Lung (tissue), 12 donors: ENCODE measurements around the gene FBXO33. TPM values are rescaled to one million over a fixed set of nuclear protein-coding genes. Genes with fewer than 3 reads are reported as not detected.
A peak's percentile ranks its signal among the peaks of the same experiment; 100 is the strongest.

Experiments
- ATAC-seq: fragments of 200-7000 bp; cut with Tn5 transposase; one replicate; pipeline ENCODE4 v1.9.1; 2020; ENCODE audit warnings: moderate number of reproducible peaks; ENCODE audit not compliant: insufficient read depth, low FRiP score
- DNase-seq, 3 donors: peaks; one replicate each; pipeline ENCODE4 v3.0.0-alpha.2; 2013 to 2017
- H3K27ac ChIP-seq, 2 donors: one replicate each; pipeline ENCODE4 v1.5.1; 2013; ENCODE audit warnings: mild to moderate bottlenecking in 2 of 2, moderate library complexity in 2 of 2, control low read depth in 1 of 2, inconsistent platforms in 1 of 2, low read depth in 1 of 2, low read length in 1 of 2
- H3K27me3 ChIP-seq, 3 donors: one replicate each; pipeline ENCODE4 v1.5.1; 2013; ENCODE audit warnings: low read length in 2 of 3; ENCODE audit not compliant: control insufficient read depth in 3 of 3, insufficient read depth in 3 of 3
- H3K36me3 ChIP-seq, 4 donors: one replicate each; pipeline ENCODE4 v1.5.1; 2013; ENCODE audit warnings: low read length in 4 of 4, mild to moderate bottlenecking in 1 of 4, moderate library complexity in 1 of 4; ENCODE audit not compliant: control insufficient read depth in 4 of 4, insufficient read depth in 4 of 4
- H3K4me1 ChIP-seq, 5 donors: one replicate each; pipeline ENCODE4 v1.5.1; 2013; ENCODE audit warnings: low read length in 5 of 5, mild to moderate bottlenecking in 2 of 5, moderate library complexity in 1 of 5; ENCODE audit not compliant: control insufficient read depth in 5 of 5, insufficient read depth in 5 of 5
- H3K4me3 ChIP-seq: one replicate; pipeline ENCODE4 v1.5.1; 2013; ENCODE audit warnings: mild to moderate bottlenecking, control low read depth, moderate library complexity
- H3K9ac ChIP-seq, 2 donors: one replicate each; pipeline ENCODE4 v1.5.1; 2013; ENCODE audit warnings: low read length in 2 of 2, control low read depth in 1 of 2; ENCODE audit not compliant: insufficient read depth in 1 of 2
- H3K9me3 ChIP-seq, 4 donors: one replicate each; pipeline ENCODE4 v1.5.1; 2013; ENCODE audit warnings: low read length in 3 of 4, mild to moderate bottlenecking in 1 of 4, moderate library complexity in 1 of 4; ENCODE audit not compliant: control insufficient read depth in 4 of 4, insufficient read depth in 3 of 4
- CTCF ChIP-seq: IDR thresholded peaks from 2 replicates; pipeline ENCODE4 v1.5.1; 2012; ENCODE audit warnings: mild to moderate bottlenecking; ENCODE audit errors: control extremely low read depth, extremely low read depth
- WGBS, 2 donors: extraction: QIAGEN DNeasy Blood & Tissue Kit; methylation state at CpG; one replicate each; pipeline ENCODE4 v1.1.7; 2013; 5-methylcytosine and 5-hydroxymethylcytosine counted together
- polyA plus RNA-seq, 2 donors: library from polyadenylated mRNA; stranded (reverse); fragments of 200-250 nt; gene quantifications; one replicate each; pipeline ENCODE4 v1.2.1, GENCODE V29; 2013
- total RNA-seq, 2 donors: library from RNA; depleted of rRNA in 1 of 2; stranded (reverse); fragments of >200 nt in 1 of 2; gene quantifications; one replicate each; pipeline ENCODE4 v1.2.1, GENCODE V29; 2014 to 2021
- donor health status: control.
- donor health status: control.
- donor health status: Bipolar disorder and iron deficiency.
- donor health status: healthy.
- donor health status: DM: yes; HTN: yes; CAD: no.

Gene FBXO33
- total and polyA plus RNA-seq, 4 donors: 4.7 to 17.2 (median 9.5) TPM

- Histone ChIP-seq H3K36me3 (peaks cover 0 to 3% (median 0%) of the 10 kb centered on the region in 4 donors), H3K4me1 (peaks cover 4 to 18% (median 14%) of the 10 kb centered on the region in 5 donors), H3K9ac (peak overlapping the region; percentile 74 to 94), H3K27me3 (peaks cover 0 to 3% (median 3%) of the 10 kb centered on the region in 3 donors), H3K4me3 (peak overlapping the region; percentile 100), H3K9me3 (no peaks in the 10 kb centered on the region), H3K27ac (peak overlapping the region; percentile 88 to 100)
- TF ChIP-seq CTCF: no peak
- no peak for ATAC-seq
- 6 to 9% methylated on average over 19 of the region's 19 CpGs for WGBS, 2 donors
- DNase-seq: peak in 2 of 3 donors; percentile 20 to 45
Measured at GRCh38 chr14:39430762-39431415, 1.3 kb downstream of the FBXO33 start.

GRCh38 chr14:39428118-39428517, 4.1 kb downstream of the FBXO33 start:
- Histone ChIP-seq H3K4me1 (peaks cover 4 to 18% (median 14%) of the 10 kb centered on the region in 5 donors), H3K27me3 (no peaks in the 10 kb centered on the region), H3K36me3 (peaks cover 0 to 3% (median 0%) of the 10 kb centered on the region in 4 donors), H3K9ac (no peak overlapping the region), H3K9me3 (no peaks in the 10 kb centered on the region), H3K27ac (no peak overlapping the region), H3K4me3 (no peak overlapping the region)
- ATAC-seq: no peak
- no peak for TF ChIP-seq CTCF
- WGBS, 2 donors: 90 to 98% methylated on average over 8 of the region's 8 CpGs
- DNase-seq: no peak

- no peak for TF ChIP-seq CTCF
- DNase-seq (peak in 1 of 3 donors; percentile 43), ATAC-seq (no peak)
- H3K4me1 ChIP-seq: peaks cover 4 to 18% (median 14%) of the 10 kb centered on the region in 5 donors
- no peak overlapping the region for H3K9ac ChIP-seq
- no peaks in the 10 kb centered on the region for H3K27me3 ChIP-seq
- H3K9me3 ChIP-seq: no peaks in the 10 kb centered on the region
- H3K27ac ChIP-seq: no peak overlapping the region
- 19 to 27% methylated on average over 7 of the region's 7 CpGs for WGBS, 2 donors
- no peak overlapping the region for H3K4me3 ChIP-seq
- peaks cover 0 to under 1% (median 0%) of the 10 kb centered on the region in 4 donors for H3K36me3 ChIP-seq
Measured at GRCh38 chr14:39426605-39427004, 5.6 kb downstream of the FBXO33 start.
